ENCODE measurements around the gene FHL1.

Gene FHL1

DNA sequence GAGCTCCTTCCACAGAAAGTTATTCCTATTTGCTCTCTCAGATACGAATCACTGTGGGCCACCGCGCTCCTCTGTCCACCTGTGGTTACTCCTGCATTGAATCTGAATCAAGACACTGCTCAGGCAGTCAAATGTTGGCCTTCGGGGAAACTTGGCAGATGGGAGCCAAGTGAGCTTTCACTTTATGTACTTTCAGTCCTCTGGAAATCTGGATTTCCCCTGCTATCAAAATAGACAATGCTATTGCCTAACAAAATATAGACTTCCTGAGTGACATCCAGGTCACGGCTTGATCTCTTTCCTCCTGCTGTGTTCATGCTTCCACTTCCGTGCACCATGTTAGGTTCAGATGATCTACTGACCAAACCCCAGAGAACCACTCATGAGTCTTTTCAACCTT is 43.8 kb downstream of the FHL1 start:
- H3K27ac ChIP-seq (ENCODE audit: low read length) = no peak overlapping the region
- no peak for ATAC-seq (ENCODE audit: insufficient read depth, low read depth)
- no peaks in the 10 kb centered on the region for H3K9me3 ChIP-seq (ENCODE audit: insufficient read depth, low read length, severe bottlenecking)
- no peak overlapping the region for H3K9ac ChIP-seq (ENCODE audit: low read depth, low read length)
- no peak overlapping the region for H3K4me3 ChIP-seq (ENCODE audit: low read depth in 1 of 2, low read length in 2 of 2)
- H3K79me2 ChIP-seq (ENCODE audit: insufficient read depth, low read length) = no peaks in the 10 kb centered on the region
- H3K4me2 ChIP-seq (ENCODE audit: insufficient read depth, low read length) = no peak overlapping the region
- no peak for TF ChIP-seq EZH2 (IDR thresholded peaks at IDR 0.05; ENCODE audit: borderline replicate concordance, low read depth, low read length, severe bottlenecking)
- TF ChIP-seq, protein P1, sequence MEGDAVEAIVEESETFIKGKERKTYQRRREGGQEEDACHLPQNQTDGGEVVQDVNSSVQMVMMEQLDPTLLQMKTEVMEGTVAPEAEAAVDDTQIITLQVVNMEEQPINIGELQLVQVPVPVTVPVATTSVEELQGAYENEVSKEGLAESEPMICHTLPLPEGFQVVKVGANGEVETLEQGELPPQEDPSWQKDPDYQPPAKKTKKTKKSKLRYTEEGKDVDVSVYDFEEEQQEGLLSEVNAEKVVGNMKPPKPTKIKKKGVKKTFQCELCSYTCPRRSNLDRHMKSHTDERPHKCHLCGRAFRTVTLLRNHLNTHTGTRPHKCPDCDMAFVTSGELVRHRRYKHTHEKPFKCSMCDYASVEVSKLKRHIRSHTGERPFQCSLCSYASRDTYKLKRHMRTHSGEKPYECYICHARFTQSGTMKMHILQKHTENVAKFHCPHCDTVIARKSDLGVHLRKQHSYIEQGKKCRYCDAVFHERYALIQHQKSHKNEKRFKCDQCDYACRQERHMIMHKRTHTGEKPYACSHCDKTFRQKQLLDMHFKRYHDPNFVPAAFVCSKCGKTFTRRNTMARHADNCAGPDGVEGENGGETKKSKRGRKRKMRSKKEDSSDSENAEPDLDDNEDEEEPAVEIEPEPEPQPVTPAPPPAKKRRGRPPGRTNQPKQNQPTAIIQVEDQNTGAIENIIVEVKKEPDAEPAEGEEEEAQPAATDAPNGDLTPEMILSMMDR (IDR thresholded peaks at IDR 0.05; ENCODE audit: borderline replicate concordance, extremely low read depth, low read length, poor library complexity, severe bottlenecking) = no peak
- H2AFZ ChIP-seq (ENCODE audit: low read depth, low read length) = no peak overlapping the region
- H4K20me1 ChIP-seq (ENCODE audit: insufficient read depth, low read length) = no peaks in the 10 kb centered on the region
- no peak for DNase-seq
- H3K36me3 ChIP-seq (ENCODE audit: insufficient read depth, low read length) = no peaks in the 10 kb centered on the region
- no peaks in the 10 kb centered on the region for H3K4me1 ChIP-seq (ENCODE audit: insufficient read depth, low read length)
- no peaks in the 10 kb centered on the region for H3K27me3 ChIP-seq (ENCODE audit: insufficient read depth, low read length, poor library complexity)

DNA sequence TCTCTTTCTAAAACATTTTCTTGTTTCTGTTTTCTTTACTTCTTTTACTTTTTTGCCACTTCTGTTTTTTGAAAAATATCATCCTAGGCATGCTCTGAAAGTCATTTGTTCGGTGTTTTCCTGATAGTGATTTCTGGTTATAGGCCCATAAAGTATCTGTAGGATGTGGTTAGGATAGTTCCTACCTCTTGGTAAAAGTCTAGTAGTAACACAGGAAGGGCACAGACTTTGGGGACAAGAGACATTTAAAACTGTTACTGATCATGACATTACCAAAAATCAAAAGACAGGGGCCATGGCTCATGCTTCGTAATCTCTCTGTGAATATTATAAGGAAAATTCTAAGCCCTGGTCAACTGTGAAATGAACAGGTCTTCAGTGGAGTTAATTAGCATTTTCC is 44.8 kb downstream of the FHL1 start:
- ATAC-seq (ENCODE audit: insufficient read depth, low read depth) (no peak), DNase-seq (no peak)
- Histone ChIP-seq H3K9ac (ENCODE audit: low read depth, low read length) (no peak overlapping the region), H3K4me1 (ENCODE audit: insufficient read depth, low read length) (no peaks in the 10 kb centered on the region), H3K4me3 (ENCODE audit: low read depth in 1 of 2, low read length in 2 of 2) (no peak overlapping the region), H3K4me2 (ENCODE audit: insufficient read depth, low read length) (no peak overlapping the region), H2AFZ (ENCODE audit: low read depth, low read length) (no peak overlapping the region), H3K27me3 (ENCODE audit: insufficient read depth, low read length, poor library complexity) (no peaks in the 10 kb centered on the region), H4K20me1 (ENCODE audit: insufficient read depth, low read length) (no peaks in the 10 kb centered on the region), H3K27ac (ENCODE audit: low read length) (no peak overlapping the region), H3K9me3 (ENCODE audit: insufficient read depth, low read length, severe bottlenecking) (no peaks in the 10 kb centered on the region), H3K79me2 (ENCODE audit: insufficient read depth, low read length) (no peaks in the 10 kb centered on the region), H3K36me3 (ENCODE audit: insufficient read depth, low read length) (no peaks in the 10 kb centered on the region)
- TF ChIP-seq, protein P1 (IDR thresholded peaks at IDR 0.05; ENCODE audit: borderline replicate concordance, extremely low read depth, low read length, poor library complexity, severe bottlenecking) = no peak
- no peak for TF ChIP-seq EZH2 (IDR thresholded peaks at IDR 0.05; ENCODE audit: borderline replicate concordance, low read depth, low read length, severe bottlenecking)

DNA sequence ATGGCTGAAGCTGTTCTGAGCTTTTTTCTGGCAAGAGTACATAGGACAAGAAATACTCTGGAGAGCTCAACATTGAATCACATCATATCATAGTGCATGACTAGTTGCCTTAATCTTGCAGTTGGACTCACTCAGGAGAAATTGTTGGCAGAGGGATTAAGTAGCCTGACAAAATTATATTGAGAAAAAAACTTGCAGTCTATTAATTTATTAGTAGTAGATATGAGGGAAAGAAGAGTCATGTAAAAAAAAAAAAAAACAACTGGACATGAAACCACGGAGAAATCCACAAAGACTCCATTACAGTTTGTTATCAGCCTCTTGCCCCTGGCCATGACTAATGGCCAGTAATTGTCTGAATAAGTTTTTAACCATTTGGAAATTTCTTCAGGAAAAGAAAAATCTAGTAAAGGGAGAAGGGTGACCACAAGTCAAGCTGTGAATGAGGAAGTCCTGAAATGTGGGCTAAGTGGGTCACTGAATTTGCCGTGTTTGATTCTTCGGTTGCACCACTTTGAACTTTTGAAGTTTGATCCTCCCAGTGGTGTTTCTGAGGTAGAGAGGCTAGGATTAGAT is 45.6 kb downstream of the FHL1 start:
- Histone ChIP-seq H3K9ac (ENCODE audit: low read depth, low read length) (no peak overlapping the region), H3K27me3 (ENCODE audit: insufficient read depth, low read length, poor library complexity) (no peaks in the 10 kb centered on the region), H3K4me1 (ENCODE audit: insufficient read depth, low read length) (no peaks in the 10 kb centered on the region), H2AFZ (ENCODE audit: low read depth, low read length) (no peak overlapping the region), H3K79me2 (ENCODE audit: insufficient read depth, low read length) (no peaks in the 10 kb centered on the region), H3K36me3 (ENCODE audit: insufficient read depth, low read length) (no peaks in the 10 kb centered on the region), H3K9me3 (ENCODE audit: insufficient read depth, low read length, severe bottlenecking) (no peaks in the 10 kb centered on the region), H3K27ac (ENCODE audit: low read length) (no peak overlapping the region), H3K4me3 (ENCODE audit: low read depth in 1 of 2, low read length in 2 of 2) (no peak overlapping the region), H3K4me2 (ENCODE audit: insufficient read depth, low read length) (no peak overlapping the region), H4K20me1 (ENCODE audit: insufficient read depth, low read length) (no peaks in the 10 kb centered on the region)
- no peak for DNase-seq
- ATAC-seq (ENCODE audit: insufficient read depth, low read depth) = no peak
- TF ChIP-seq, protein P1 (IDR thresholded peaks at IDR 0.05; ENCODE audit: borderline replicate concordance, extremely low read depth, low read length, poor library complexity, severe bottlenecking) = no peak
- TF ChIP-seq EZH2 (IDR thresholded peaks at IDR 0.05; ENCODE audit: borderline replicate concordance, low read depth, low read length, severe bottlenecking) = no peak

DNA sequence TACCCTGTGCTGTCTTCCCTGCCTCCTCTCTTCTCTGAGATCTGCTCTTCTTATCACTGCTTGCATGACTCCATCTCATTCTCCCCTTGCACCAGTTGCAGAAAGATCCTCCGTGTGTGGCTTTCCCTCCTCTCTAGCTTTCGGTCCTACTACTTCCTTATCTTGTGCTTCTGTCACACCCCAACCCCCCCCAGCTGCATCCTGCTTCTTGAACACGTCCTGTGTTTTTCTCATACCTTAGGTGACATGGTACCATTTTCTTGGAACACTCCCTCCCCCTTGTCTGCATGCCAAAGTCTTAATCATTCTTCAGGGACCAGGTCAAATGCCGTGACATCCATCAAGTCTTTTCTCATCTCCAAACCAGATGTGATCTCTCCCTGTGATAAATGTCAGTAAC is 46.4 kb downstream of the FHL1 start:
- Histone ChIP-seq H3K27ac (ENCODE audit: low read length) (no peak overlapping the region), H3K27me3 (ENCODE audit: insufficient read depth, low read length, poor library complexity) (no peaks in the 10 kb centered on the region), H3K36me3 (ENCODE audit: insufficient read depth, low read length) (no peaks in the 10 kb centered on the region), H3K4me1 (ENCODE audit: insufficient read depth, low read length) (no peaks in the 10 kb centered on the region), H3K9ac (ENCODE audit: low read depth, low read length) (no peak overlapping the region), H3K4me2 (ENCODE audit: insufficient read depth, low read length) (no peak overlapping the region), H2AFZ (ENCODE audit: low read depth, low read length) (no peak overlapping the region), H3K9me3 (ENCODE audit: insufficient read depth, low read length, severe bottlenecking) (no peaks in the 10 kb centered on the region), H3K79me2 (ENCODE audit: insufficient read depth, low read length) (no peaks in the 10 kb centered on the region), H4K20me1 (ENCODE audit: insufficient read depth, low read length) (no peaks in the 10 kb centered on the region), H3K4me3 (ENCODE audit: low read depth in 1 of 2, low read length in 2 of 2) (no peak overlapping the region)
- DNase-seq = no peak
- no peak for TF ChIP-seq EZH2 (IDR thresholded peaks at IDR 0.05; ENCODE audit: borderline replicate concordance, low read depth, low read length, severe bottlenecking)
- TF ChIP-seq, protein P1 (IDR thresholded peaks at IDR 0.05; ENCODE audit: borderline replicate concordance, extremely low read depth, low read length, poor library complexity, severe bottlenecking) = no peak
- ATAC-seq (ENCODE audit: insufficient read depth, low read depth) = no peak
